AG08396 (cell line): ENCODE measurements around the gene NRBF2.
"Not testable (repeated sequence)": the region's sequence is repeated elsewhere in the genome, so short reads cannot be mapped to it uniquely, and the experiment has no call there.

ENCODE experiments used
- DNase-seq: peaks from one replicate; pipeline ENCODE4 v3.0.0; 2012; ENCODE audit warnings: low spot score, mixed read lengths

The NRBF2 gene

GRCh38 chr10:63133056-63133820 is at the start of gene NRBF2:
TSS of gene NRBF2 (plus strand) at chr10:63133328. CDS start at chr10:63133471, 143 bp downstream.
- peak; percentile 95 for DNase-seq

- not testable (repeated sequence) for DNase-seq
Observed at GRCh38 chr10:63083406-63083805, 49.7 kb upstream of the NRBF2 start.

- peak; percentile 34 for DNase-seq
Observed at GRCh38 chr10:63083904-63084689, 49.0 kb upstream of the NRBF2 start.

- DNase-seq: no peak
Observed at GRCh38 chr10:63084690-63085382, 48.3 kb upstream of the NRBF2 start.

- DNase-seq: no peak
Observed at GRCh38 chr10:63093227-63093626, 39.9 kb upstream of the NRBF2 start.

- DNase-seq: no peak
Observed at GRCh38 chr10:63094405-63094804, 38.7 kb upstream of the NRBF2 start.

GRCh38 chr10:63094881-63095280 is 38.2 kb upstream of the NRBF2 start:
- DNase-seq: no peak

- DNase-seq: no peak
Observed at GRCh38 chr10:63099734-63100133, 33.4 kb upstream of the NRBF2 start.

- DNase-seq: not testable (repeated sequence)
Observed at GRCh38 chr10:63101091-63101490, 32.0 kb upstream of the NRBF2 start.

GRCh38 chr10:63102279-63102883 is 30.7 kb upstream of the NRBF2 start:
- not testable (repeated sequence) for DNase-seq

- DNase-seq: not testable (repeated sequence)
Observed at GRCh38 chr10:63103178-63103577, 29.9 kb upstream of the NRBF2 start.

GRCh38 chr10:63103971-63104409 is 29.1 kb upstream of the NRBF2 start:
- no peak for DNase-seq

GRCh38 chr10:63105225-63106110 is 27.7 kb upstream of the NRBF2 start:
- no peak for DNase-seq

GRCh38 chr10:63106111-63106755 is 26.9 kb upstream of the NRBF2 start:
- DNase-seq: no peak

- no peak for DNase-seq
Observed at GRCh38 chr10:63107943-63108437, 25.1 kb upstream of the NRBF2 start.

GRCh38 chr10:63110940-63111339 is 22.2 kb upstream of the NRBF2 start:
- DNase-seq: no peak

GRCh38 chr10:63114031-63114814 is 18.9 kb upstream of the NRBF2 start:
- peak; percentile 49 for DNase-seq

- DNase-seq: peak; percentile 69
Observed at GRCh38 chr10:63115732-63116383, 17.3 kb upstream of the NRBF2 start.
